Measurements from ENCODE around the gene ECPAS.
"Not testable (repeated sequence)": the region's sequence is repeated elsewhere in the genome, so short reads cannot be mapped to it uniquely, and the experiment has no call there.

ECPAS gene

GRCh38 chr9:111451570-111451969, 32.6 kb downstream of the ECPAS start:
- ATAC-seq (ENCODE audit: low read depth), result no peak
- Histone ChIP-seq H3K36me3 (ENCODE audit: low read depth) (peaks cover 38% of the 10 kb centered on the region), H3K4me3 (ENCODE audit: severe bottlenecking) (no peak overlapping the region), H3K27me3 (ENCODE audit: insufficient read depth, poor library complexity, severe bottlenecking) (no peaks in the 10 kb centered on the region), H3K9me3 (ENCODE audit: severe bottlenecking) (no peaks in the 10 kb centered on the region), H3K27ac (ENCODE audit: poor library complexity, severe bottlenecking) (no peak overlapping the region), H3K4me1 (ENCODE audit: insufficient read depth, poor library complexity, severe bottlenecking) (no peaks in the 10 kb centered on the region)
- no peak for TF ChIP-seq CTCF (IDR thresholded peaks at IDR 0.05; ENCODE audit: poor library complexity, severe bottlenecking)
- no peak for DNase-seq (ENCODE audit: low spot score)

GRCh38 chr9:111450124-111450523, 34.1 kb downstream of the ECPAS start:
- Histone ChIP-seq H3K27ac (ENCODE audit: poor library complexity, severe bottlenecking) (no peak overlapping the region), H3K36me3 (ENCODE audit: low read depth) (peaks cover 47% of the 10 kb centered on the region), H3K4me1 (ENCODE audit: insufficient read depth, poor library complexity, severe bottlenecking) (no peaks in the 10 kb centered on the region), H3K27me3 (ENCODE audit: insufficient read depth, poor library complexity, severe bottlenecking) (no peaks in the 10 kb centered on the region), H3K9me3 (ENCODE audit: severe bottlenecking) (no peaks in the 10 kb centered on the region), H3K4me3 (ENCODE audit: severe bottlenecking) (no peak overlapping the region)
- no peak for DNase-seq (ENCODE audit: low spot score)
- no peak for TF ChIP-seq CTCF (IDR thresholded peaks at IDR 0.05; ENCODE audit: poor library complexity, severe bottlenecking)
- ATAC-seq (ENCODE audit: low read depth), result no peak

GRCh38 chr9:111449705-111450104, 34.5 kb downstream of the ECPAS start:
- H3K27ac ChIP-seq (ENCODE audit: poor library complexity, severe bottlenecking), result no peak overlapping the region
- no peaks in the 10 kb centered on the region for H3K4me1 ChIP-seq (ENCODE audit: insufficient read depth, poor library complexity, severe bottlenecking)
- H3K27me3 ChIP-seq (ENCODE audit: insufficient read depth, poor library complexity, severe bottlenecking), result no peaks in the 10 kb centered on the region
- H3K36me3 ChIP-seq (ENCODE audit: low read depth), result peaks cover 47% of the 10 kb centered on the region
- no peak for ATAC-seq (ENCODE audit: low read depth)
- DNase-seq (ENCODE audit: low spot score), result no peak
- no peaks in the 10 kb centered on the region for H3K9me3 ChIP-seq (ENCODE audit: severe bottlenecking)
- no peak overlapping the region for H3K4me3 ChIP-seq (ENCODE audit: severe bottlenecking)
- no peak for TF ChIP-seq CTCF (IDR thresholded peaks at IDR 0.05; ENCODE audit: poor library complexity, severe bottlenecking)

GRCh38 chr9:111445799-111446198, 38.4 kb downstream of the ECPAS start:
- not testable (repeated sequence) for DNase-seq (ENCODE audit: low spot score); ATAC-seq (ENCODE audit: low read depth); H3K4me3 ChIP-seq (ENCODE audit: severe bottlenecking); H3K9me3 ChIP-seq (ENCODE audit: severe bottlenecking); H3K27me3 ChIP-seq (ENCODE audit: insufficient read depth, poor library complexity, severe bottlenecking); H3K27ac ChIP-seq (ENCODE audit: poor library complexity, severe bottlenecking); H3K4me1 ChIP-seq (ENCODE audit: insufficient read depth, poor library complexity, severe bottlenecking)
- H3K36me3 ChIP-seq (ENCODE audit: low read depth), result peaks cover 77% of the 10 kb centered on the region

- H3K4me1 ChIP-seq (ENCODE audit: insufficient read depth, poor library complexity, severe bottlenecking), result no peaks in the 10 kb centered on the region
- ATAC-seq (ENCODE audit: low read depth) (no peak), DNase-seq (ENCODE audit: low spot score) (no peak)
- no peaks in the 10 kb centered on the region for H3K27me3 ChIP-seq (ENCODE audit: insufficient read depth, poor library complexity, severe bottlenecking)
- no peak overlapping the region for H3K4me3 ChIP-seq (ENCODE audit: severe bottlenecking)
- H3K27ac ChIP-seq (ENCODE audit: poor library complexity, severe bottlenecking), result no peak overlapping the region
- H3K9me3 ChIP-seq (ENCODE audit: severe bottlenecking), result no peaks in the 10 kb centered on the region
- no peak for TF ChIP-seq CTCF (IDR thresholded peaks at IDR 0.05; ENCODE audit: poor library complexity, severe bottlenecking)
- H3K36me3 ChIP-seq (ENCODE audit: low read depth), result peaks cover 81% of the 10 kb centered on the region
Measured at GRCh38 chr9:111443454-111443853, 40.7 kb downstream of the ECPAS start.
